T-helper 22 cell (primary cell): ENCODE results near the gene TYW1B.
"Not testable (repeated sequence)": the region's sequence is repeated elsewhere in the genome, so short reads cannot be mapped to it uniquely, and the experiment has no call there.

Experiments used
- DNase-seq: peaks from one replicate; pipeline ENCODE4 v3.0.0-alpha.2; 2020; ENCODE audit warnings: low read depth

TYW1B gene

DNA sequence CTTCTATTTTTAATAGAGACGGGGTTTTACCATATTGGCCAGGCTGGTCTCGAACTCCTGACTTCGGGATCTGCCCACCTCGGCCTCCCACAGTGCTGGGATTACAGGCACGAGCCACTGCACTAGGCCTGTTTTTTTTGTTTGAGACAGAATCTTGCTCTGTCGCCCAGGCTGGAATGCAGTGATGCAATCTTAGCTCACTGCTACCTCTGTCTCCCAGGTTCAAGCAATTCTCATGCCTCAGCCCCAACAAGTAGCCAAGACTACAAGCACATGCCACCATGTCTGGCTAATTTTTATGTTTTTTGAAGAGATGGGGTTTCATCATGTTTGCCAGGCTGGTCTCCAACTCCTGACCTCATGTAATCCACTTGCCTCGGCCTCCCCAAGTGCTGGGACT is 73.7 kb downstream of the TYW1B start:
- DNase-seq, result no peak

DNA sequence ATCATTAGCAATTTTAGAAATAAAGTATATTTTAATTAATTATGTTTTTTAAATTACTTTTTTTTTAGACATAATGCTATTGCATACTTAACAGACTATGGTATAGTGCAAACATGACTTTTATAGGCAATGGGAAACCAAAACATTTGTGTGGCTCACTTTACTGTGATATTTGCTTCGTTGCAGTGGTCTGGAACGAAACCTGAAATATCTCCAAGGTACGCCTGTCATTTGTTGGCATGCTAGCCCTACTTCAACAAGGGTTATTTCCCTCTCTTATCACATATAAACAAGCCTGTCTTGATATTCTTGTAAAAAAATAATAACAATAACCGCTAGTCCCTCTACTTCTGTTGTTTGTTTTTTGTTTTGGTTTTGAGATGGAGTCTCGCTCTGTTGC is 74.2 kb downstream of the TYW1B start:
- no peak for DNase-seq

DNA sequence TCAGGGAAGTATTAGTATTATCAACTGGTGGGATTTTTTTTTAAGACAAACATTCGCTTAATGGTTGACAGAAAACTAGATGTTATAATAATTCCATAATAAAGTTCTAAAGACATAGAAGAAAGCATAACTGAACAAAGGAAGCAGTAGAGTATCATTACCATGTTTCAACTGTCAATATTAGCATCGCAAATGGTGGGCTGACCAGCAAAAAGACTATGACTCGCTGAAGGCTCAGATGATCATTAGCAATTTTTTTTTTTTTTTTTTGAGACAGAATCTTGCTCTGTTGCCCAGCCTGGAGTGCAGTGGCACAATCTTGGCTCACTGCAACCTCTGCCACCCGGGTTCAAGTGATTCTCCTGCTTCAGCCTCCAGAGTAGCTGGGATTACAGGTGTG is 74.8 kb downstream of the TYW1B start:
- not testable (repeated sequence) for DNase-seq

DNA sequence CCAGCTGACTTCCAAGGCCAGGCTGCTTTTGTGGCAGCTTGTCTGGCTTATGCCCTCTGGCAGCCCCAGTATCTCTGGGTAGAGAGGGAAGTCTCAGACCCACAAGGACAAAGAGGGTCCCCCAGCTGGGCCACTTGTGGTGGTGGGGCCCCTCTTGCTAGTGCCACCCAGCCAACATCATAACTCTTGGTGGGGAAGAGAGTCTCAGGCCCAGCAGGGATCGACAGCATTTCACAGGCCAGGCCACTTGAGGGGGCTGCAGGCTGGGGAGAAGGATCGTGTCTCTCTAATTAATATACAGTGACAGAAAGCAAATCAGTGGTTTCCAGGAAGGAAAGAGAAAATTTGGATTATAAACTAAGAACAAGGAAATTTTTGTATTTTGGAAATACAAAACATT is 76.0 kb downstream of the TYW1B start:
- DNase-seq, result no peak

DNA sequence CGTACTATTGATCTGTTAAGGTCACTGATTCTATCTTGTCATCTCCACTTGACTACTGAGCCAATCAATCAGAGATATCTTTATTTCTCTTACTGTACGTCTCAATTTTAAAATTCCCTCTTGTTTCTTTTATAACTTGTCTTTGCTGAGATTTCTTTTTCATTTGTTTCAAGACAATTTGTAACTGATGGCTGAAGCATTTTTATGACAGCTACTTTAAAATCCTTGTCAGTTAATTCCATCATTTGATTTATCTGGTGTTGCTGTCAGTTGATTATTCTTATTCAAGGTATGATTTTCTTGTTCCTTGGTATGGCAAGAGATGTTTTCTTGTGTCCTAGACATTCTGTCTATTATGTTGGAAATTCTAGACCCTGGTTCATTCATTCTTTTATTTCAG is 76.6 kb downstream of the TYW1B start:
- no peak for DNase-seq

DNA sequence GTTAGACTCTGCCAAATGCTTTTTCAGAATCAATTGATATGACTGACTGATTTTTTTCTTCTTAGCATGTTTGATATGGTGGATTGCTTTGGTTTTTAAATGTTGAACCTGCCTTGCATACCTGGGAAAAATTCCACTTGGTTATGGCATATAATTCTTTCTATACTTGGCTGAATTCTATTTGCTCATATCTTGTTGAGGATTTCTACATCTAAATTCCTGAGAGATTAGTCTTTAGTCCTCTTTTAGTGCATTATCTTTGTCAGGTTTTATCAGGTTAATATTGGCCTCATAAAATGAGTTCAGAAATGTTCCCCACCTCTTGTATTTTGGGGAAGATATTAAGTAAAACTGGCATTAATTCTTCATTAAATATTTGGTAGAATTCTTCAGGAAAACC is 79.4 kb downstream of the TYW1B start:
- not testable (repeated sequence) for DNase-seq

DNA sequence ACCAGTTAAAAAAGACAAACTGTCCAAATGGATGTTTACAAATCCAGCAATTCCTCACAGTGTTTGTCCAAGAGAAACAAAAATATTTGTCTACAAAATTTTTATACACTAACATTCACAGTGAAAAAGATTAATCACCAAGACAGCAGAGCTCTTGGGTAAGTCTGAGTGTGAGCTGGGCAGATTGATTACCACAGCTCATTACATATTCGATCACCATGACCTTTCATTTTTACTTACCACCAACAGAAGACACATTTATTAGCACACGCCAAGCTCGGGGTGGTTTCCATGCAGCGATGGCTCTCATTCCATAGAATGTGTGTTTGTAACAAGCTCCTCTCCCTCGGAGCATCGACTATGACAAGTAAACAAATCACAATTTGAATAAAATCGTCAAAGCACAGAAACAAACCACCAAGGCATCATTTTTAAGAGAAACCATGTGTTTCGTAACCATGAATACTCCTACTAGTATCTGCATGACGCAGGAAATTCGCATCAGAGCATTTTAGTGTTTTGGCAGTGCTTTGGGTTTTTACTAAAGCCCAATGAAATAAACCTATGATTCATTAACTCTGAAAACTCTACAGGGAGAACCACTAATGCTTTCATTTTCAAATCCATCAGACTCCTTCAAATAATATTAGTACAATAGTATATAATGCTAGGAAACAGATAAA is 83.6 kb downstream of the TYW1B start:
- not testable (repeated sequence) for DNase-seq

DNA sequence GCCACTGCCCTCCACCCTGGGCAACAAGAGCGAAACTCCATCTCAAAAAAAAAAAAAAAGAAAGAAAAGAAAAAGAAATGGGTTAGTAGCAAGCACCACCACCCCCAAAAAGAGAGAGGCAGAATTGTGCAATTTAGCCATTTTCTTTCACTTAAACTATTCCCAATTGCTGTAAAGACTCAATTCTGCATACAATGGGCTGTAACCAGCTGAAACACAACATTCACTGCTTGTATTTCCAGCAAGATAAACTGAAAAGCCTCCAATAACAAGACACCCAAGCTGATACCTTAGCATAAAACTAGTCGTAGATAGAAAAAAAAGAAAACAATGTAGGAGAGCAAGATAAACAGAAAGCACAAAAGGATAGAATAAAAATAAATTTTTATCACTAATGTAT is 84.2 kb downstream of the TYW1B start:
- not testable (repeated sequence) for DNase-seq

DNA sequence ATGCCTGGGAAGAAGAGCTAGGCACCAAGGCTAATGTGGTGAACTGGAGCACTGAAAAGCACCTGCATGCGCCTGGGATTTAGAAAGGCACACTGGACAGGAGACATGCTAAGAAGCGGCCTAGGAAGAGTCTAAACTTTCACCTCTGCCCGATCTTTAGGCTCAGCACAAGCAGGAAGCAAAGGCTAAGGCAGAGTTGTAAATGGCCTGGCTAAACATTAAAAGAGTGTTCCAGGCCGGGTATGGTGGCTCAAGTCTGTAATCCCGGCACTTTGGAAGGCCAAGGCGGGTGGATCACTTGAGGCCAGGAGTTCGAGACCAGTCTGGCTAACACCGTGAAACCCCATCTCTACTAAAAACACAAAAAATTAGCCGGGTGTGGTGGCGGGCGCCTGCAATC is 88.3 kb downstream of the TYW1B start:
- not testable (repeated sequence) for DNase-seq

DNA sequence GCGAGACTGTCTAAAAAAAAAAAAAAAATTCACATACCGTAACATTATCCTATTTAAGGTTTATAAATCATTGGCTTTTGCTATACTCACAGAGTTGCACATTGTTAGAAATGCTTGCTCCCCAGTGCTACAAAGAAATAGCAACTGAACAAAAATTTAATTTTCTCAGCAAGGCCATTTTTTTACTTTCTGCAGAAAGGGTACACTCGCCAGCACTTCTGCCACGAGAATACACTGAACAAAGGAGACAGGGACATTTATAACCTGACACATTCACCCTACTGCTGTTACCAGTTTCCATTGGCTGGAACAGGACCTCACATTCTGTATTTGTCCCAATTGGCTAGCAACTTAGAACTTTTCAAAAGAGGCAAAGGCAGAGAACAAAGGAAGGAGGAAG is 92.1 kb downstream of the TYW1B start:
- not testable (repeated sequence) for DNase-seq

DNA sequence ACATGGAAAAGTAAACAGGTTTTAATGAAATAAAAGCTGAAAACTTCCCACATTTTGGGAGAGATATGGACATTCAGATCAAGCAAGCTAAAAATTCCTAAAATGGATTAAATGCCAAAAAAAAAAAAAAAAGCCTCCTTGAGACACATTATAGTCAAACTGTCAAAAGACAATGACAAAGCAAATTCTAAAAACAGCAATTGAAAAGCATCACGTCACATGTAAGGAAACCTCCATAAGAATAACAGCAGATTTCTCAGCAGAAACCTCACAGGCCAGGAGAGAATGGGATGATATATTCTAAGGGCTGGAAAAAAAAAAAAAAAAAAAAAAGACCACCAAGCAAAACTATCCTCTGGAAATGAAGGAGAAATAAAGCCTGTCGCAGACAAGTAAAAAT is 97.2 kb downstream of the TYW1B start:
- DNase-seq, result not testable (repeated sequence)

DNA sequence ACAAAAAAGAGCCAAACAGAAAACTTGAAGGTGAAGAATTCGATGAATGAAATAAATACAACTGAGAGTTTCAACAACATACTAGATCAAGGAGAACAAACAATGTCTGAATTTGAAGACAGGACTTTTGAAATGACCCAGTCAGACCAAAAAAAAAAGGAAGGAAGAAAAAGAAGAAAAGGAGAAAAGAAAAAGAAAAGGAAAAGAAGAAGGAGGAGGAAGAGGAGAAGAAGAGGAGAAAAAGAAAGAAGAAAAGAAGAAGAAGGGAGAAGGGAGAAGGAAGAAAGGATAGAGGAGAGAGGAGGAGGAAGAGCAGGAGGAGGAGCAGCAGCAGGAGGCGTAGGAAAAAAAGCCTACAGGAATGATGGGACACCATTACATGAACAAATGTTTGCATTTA is 97.6 kb downstream of the TYW1B start:
- DNase-seq, result not testable (repeated sequence)

DNA sequence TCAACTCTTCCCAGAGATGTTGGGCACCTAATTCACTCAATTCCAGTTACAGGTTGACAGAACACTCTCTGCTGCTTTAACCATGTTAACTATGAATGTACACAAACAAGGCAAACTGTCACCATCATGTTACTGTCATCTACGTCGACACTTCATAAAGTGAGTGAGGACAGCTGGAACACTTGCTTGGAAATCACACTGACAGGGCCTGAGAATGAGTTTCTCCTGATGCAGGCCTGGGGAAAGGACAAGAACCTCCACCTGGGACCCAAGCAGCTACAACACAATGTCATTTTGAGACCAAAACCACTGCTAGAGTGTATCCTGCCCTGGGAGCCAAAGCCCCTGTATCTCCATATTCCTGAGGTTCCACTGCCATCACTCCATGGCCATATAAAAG is 98.9 kb downstream of the TYW1B start:
- not testable (repeated sequence) for DNase-seq

DNA sequence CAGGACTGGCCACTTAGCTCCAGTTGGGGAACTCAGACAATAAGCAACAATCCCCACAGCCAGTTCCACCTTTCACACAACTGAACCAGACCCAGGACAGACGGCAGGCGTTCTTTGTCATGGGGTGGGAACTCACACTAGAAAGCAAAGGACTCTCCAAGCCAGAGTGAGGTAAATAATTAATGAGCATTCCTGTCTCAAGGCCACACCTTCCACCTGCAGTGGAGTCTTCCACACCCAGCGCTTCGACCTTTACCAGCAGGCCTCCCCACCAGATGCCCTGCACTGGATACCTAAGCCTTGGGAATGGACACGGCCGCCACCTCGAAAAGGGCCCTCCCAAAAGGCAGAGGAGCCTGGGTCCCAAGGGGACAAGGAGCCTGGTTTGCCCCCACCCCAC is 105.3 kb downstream of the TYW1B start:
- DNase-seq, result not testable (repeated sequence)

DNA sequence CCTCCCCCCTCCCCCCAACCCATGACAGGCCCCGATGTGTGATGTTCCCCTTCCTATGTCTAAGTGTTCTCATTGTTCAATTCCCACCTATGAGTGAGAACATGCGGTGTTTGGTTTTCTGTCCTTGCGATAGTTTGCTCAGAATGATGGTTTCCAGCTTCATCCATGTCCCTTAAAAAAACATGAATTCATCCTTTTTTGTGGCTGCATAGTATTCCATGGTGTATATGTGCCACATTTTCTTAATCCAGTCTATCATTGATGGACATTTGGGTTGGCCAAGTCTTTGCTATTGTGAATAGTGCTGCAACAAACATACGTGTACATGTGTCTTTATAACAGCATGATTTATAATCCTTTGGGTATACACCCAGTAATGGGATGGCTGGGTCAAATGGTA is 107.1 kb downstream of the TYW1B start:
- DNase-seq, result not testable (repeated sequence)

DNA sequence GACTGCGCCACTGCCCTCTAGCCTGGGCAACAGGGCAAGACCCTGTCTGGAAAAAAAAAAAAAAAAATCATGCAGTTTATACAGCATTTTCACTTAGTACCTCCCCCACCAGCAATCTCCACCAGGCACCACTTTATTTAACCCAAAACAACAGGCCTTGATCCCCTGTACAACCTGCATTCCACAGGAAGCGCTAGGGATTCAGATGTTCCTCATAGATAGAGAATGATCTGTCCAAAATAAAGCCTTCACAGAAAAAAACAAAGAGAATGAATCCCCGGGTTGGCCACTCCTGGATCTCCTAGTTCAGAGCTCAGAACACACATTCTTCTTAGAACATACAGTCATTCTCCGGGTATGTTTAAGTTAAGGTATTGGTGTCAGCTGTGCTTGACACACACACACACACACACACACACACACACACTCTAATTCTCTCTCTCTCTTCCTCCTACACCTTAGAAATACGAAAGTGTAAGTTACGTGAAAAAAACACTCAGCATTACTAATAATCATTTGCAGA is 110.7 kb downstream of the TYW1B start:
- not testable (repeated sequence) for DNase-seq

DNA sequence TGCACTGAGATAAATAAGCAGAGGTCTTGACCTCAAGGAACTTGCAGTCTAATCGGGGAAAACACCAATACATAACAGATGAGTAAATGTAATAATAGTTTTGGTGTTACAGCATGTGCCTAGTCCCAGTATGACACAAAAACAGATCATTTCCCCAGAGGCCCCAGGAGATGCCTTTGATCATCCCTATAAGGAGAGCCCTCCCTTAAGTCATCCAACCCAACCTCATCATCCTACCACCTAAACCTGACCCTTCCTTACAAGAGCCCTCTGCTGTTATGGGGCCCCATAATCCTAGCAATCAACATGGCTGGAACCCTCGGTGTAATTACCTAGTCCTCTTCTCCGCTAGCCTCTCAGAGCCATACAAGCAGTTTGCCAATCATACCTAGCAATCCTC is 116.1 kb downstream of the TYW1B start:
- not testable (repeated sequence) for DNase-seq

DNA sequence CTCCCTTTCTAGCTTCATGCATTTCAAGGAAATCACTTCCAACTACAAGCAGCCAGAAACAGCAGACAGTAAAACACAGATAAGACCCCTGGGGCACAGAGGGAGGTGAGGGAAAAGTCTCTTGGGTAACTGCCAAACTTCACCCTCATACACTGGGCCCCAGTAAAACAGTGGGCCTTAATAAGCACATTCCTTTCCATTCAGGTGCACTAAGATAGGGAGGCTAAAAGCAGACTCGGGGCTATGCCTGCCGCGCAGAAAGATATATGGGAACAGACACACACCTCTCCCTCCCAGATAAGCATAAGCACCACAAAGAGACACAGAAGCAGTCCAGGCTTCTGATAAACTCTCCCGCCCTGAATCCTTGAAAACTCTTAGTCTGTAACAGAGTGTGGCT is 117.0 kb downstream of the TYW1B start:
- DNase-seq, result no peak

DNA sequence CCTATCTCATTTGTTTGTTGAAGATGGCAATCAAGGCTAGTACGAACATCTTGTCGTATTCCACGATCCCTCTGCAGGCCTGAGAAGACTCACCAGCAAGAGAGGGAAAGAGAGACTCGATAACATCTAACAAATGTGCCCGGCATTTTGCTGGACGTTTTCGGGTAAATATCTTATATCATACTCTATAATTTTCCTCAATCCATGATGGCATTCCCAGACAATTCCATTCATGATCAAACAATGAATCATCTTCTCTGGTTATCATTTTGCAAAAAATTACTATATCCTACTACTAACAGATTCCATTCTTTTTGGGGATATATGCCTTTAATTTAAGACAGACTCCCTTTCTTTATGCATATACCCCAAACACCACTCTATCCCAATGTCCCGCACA is 118.1 kb downstream of the TYW1B start:
- DNase-seq, result no peak

DNA sequence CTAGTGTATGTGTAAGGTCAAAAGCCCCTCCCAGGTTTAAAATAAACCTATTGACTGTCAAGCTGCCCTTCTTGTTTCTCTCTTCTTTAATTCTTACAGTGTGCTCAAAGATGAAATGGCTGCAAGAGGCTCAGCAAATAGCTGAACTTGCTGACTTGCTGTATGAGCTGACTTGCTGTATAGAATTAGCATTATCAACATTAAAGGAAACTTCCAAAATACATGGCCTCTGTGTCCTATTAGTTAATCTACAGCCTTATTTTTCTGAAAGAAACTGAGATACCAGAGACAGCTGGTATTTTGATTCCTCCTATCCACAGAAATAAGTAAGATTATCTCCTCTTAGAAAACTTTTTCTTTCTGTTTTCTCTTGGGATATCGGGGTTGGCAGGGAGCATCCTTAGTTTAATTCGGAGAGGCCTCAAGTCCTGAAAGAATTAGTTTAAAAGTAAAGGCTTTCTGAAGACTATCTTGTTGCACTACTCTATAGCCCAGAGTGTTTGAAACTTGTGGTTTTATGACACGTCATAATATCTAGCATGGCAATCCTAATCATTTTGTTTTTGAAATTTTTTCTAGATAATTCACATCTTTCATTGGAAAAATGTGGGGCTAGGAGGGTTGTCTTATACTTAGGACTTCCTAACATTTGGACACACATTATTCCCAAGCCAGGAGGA is 119.5 kb downstream of the TYW1B start:
- not testable (repeated sequence) for DNase-seq

DNA sequence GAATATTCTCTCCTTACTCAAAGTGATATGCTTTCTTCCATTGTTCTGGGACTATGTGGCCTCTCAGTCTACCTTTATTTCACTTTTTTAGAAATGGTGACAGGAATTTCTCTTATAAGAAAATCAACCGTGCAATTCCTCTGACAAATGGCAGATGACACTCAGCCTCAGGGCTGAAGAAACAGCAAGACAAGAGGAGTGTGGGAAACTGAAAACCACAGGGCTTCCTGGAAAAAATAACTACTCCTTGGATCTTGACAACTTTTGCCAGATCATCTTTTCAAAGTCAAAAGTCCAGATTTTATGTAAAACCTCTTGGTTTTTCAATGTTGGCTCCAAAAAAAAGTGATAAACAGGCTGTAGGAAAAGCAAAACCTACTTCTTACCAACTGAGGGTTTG is 121.5 kb downstream of the TYW1B start:
- no peak for DNase-seq

DNA sequence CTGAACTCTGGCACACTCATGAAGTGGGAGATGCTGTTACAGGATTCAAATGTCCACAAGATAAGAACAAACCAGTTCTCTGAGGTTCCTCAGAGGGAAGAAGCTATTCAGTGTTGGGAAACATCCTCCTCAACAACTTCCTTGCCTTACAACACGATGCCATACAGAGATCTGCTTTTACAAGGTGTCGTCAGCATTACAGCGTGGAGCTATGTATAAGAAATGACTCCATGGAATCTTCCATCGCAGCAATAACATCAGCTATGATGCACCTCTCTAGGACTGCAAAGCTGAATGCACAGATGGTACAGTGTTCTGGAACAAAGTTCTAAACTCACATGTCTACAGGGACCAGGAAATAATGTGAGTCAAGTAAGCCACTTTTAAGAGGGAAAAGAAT is 122.3 kb downstream of the TYW1B start:
- DNase-seq, result not testable (repeated sequence)

DNA sequence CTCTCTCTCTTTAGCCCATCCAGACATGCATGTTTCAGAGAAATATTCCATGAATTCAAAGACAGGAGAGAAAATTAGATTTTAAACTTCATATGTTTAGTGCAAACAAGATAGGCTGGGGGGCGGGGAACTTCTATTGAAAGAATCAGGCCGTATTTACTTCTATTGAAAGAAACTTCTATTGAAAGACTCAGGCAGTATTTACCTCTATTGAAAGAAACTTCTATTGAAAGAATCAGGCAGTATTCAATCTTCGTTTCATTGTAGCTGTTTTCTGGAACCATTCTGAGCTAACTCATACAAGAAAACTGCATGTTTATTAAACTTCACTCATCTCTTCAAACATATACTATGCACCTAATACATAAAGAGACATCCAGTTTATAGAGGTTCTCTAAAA is 123.1 kb downstream of the TYW1B start:
- DNase-seq, result no peak

DNA sequence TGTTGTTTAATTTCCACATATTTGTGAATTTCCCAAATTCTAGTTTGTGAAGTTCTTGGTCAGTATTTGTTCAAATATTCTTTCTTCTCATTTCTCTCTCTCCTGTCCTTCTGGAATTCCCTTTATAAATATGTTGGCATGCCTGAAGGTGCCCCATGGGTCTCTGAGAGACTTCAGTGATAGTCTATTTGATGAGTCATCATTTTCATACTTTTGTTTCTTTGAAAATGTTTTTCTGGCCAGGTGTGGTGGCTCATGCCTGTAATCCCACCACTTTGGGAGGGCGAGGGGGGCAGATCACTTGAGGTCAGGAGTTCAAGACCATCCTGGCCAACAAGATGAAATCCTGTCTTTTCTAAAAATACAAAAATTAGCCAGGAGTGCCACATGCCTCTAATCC is 127.5 kb downstream of the TYW1B start:
- DNase-seq, result not testable (repeated sequence)
